Adrenal gland (tissue), 5 donors: ENCODE measurements around the gene ABCA4.

Source experiments
- POLR2A ChIP-seq, 2 donors: fragments of 450-650 bp; IDR thresholded peaks; one replicate each; pipeline ENCODE4 v1.6.1; 2017; ENCODE audit warnings: antibody characterized with exemption in 2 of 2, mild to moderate bottlenecking in 2 of 2, moderate library complexity in 1 of 2
- TF ChIP-seq, protein P1 (sequence below), 6 experiments: fragments of 450-650 bp in 4 of 6; fragments of 200-600 bp in 2 of 6; sonication (generic) in 1 of 6; IDR thresholded peaks; 1 replicate in 5 of 6; 2 replicates in 1 of 6; pipeline versions ENCODE4 v1.5.1 to v1.8.0; 2016 to 2021; ENCODE audit warnings: antibody characterized with exemption in 6 of 6, mild to moderate bottlenecking in 2 of 6, moderate library complexity in 1 of 6
- donor health status: DM: no; HTN: no; CAD: no.

DNA sequence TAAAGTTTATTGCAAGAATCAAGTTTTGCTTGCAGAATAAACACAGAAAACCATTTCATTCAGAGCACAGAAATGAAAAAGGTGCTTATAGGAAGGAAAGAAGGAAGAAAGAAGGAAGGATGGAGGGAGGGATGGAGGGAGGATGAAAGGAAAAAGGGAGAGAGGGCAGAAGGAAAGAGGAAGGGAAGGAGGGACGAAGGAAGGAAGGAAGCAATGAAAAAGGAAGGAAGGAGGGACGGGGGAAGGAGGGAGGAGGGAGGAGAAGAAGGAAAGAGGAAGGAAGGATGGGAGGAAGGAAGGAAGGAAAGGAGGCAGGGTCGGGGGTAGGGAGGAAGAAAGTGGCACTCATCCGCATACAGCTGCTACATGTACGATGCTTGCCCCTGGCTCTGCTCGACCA, 106.9 kb downstream of the ABCA4 start:
- TF ChIP-seq, protein P1, sequence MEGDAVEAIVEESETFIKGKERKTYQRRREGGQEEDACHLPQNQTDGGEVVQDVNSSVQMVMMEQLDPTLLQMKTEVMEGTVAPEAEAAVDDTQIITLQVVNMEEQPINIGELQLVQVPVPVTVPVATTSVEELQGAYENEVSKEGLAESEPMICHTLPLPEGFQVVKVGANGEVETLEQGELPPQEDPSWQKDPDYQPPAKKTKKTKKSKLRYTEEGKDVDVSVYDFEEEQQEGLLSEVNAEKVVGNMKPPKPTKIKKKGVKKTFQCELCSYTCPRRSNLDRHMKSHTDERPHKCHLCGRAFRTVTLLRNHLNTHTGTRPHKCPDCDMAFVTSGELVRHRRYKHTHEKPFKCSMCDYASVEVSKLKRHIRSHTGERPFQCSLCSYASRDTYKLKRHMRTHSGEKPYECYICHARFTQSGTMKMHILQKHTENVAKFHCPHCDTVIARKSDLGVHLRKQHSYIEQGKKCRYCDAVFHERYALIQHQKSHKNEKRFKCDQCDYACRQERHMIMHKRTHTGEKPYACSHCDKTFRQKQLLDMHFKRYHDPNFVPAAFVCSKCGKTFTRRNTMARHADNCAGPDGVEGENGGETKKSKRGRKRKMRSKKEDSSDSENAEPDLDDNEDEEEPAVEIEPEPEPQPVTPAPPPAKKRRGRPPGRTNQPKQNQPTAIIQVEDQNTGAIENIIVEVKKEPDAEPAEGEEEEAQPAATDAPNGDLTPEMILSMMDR (IDR thresholded peaks at IDR 0.05), result no peak
- TF ChIP-seq POLR2A (IDR thresholded peaks at IDR 0.05), result no peak
